Coronary artery (tissue), 2 donors: ENCODE data around the gene DOCK1.

ENCODE experiments used
- DNase-seq: peaks from one replicate; pipeline ENCODE4 v3.0.0-alpha.2; 2017; ENCODE audit warnings: low spot score
- H3K27ac ChIP-seq, 2 donors: fragments of 200-600 bp; sonication (generic); one replicate each; pipeline ENCODE4 v1.5.1; 2016 to 2019
- H3K4me3 ChIP-seq: fragments of 200-600 bp; sonication (generic); 2 replicates; pipeline ENCODE4 v1.5.1; 2016; ENCODE audit warnings: mild to moderate bottlenecking, moderate library complexity
- CTCF ChIP-seq: fragments of 200-600 bp; sonication (generic); IDR thresholded peaks from one replicate; pipeline ENCODE4 v1.5.1; 2019; ENCODE audit warnings: antibody characterized with exemption

DOCK1 gene

GRCh38 chr10:126917375-126917774, 12.1 kb downstream of the DOCK1 start:
- H3K4me3 ChIP-seq = no peak overlapping the region
- no peak overlapping the region for H3K27ac ChIP-seq
- no peak for TF ChIP-seq CTCF
- DNase-seq = no peak

GRCh38 chr10:126917975-126918908, 13.0 kb downstream of the DOCK1 start:
- DNase-seq = no peak
- no peak overlapping the region for H3K27ac ChIP-seq
- TF ChIP-seq CTCF = no peak
- H3K4me3 ChIP-seq = no peak overlapping the region

DNA sequence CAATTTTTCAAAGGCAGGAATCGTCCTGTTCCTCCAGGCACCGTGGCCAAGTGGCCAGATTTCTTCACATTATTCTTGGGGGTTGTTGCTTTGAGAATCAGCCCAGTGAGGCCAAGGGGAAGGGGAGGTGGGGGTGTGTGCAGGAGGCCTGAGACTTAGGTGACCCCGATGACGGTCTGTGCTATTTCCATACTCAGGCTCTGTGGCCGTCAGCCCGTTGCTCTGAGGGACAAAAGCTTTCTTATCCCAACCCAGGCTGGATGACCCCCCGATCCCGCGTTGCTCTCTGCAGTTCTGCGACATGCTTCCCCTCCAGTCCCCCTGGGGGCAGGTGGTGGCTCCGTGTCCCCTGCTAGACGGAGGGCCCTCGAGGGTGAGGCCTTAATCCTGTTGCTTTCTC, 14.2 kb downstream of the DOCK1 start:
- no peak for DNase-seq
- Histone ChIP-seq H3K4me3 (no peak overlapping the region), H3K27ac (no peak overlapping the region)
- TF ChIP-seq CTCF = no peak

GRCh38 chr10:126921162-126921561, 15.9 kb downstream of the DOCK1 start:
- DNase-seq = no peak
- H3K27ac ChIP-seq = no peak overlapping the region
- no peak overlapping the region for H3K4me3 ChIP-seq
- no peak for TF ChIP-seq CTCF

- Histone ChIP-seq H3K27ac (no peak overlapping the region), H3K4me3 (no peak overlapping the region)
- TF ChIP-seq CTCF = no peak
- no peak for DNase-seq
Observed at GRCh38 chr10:126921974-126922525, 16.8 kb downstream of the DOCK1 start.

DNA sequence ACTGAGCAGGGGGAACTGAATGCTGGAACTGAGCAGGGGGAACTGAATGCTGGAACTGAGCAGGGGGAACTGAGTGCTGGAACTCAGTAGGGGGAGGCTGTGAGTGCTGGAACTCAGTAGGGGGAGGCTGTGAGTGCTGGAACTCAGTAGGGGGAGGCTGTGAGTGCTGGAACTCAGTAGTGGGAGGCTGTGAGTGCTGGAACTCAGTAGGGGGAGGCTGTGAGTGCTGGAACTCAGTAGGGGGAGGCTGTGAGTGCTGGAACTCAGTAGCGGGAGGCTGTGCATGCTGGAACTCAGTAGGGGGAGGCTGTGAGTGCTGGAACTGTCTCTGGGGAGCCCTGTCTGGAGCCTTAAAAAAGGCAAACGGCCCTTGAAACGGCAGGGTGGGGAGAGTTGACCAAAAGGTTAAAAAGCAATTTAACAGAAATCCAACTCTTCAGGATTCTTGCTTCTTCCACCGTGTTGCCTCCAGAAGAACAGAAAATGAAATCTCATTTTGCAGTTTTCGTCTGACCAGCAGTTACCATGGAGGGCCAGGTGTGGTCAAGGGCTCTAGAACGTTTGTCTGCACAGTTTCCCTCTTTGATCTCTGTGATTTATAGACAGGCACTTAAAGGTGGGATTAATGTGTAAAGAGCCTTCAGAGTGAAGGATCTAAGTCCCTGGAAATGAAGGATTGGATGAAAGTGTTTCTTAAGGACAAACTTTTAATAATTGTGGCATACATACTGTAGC, 19.1 kb downstream of the DOCK1 start:
- H3K27ac ChIP-seq = no peak overlapping the region
- no peak for TF ChIP-seq CTCF
- DNase-seq = no peak
- H3K4me3 ChIP-seq = no peak overlapping the region
